GM23248 (cell line): Measurements from ENCODE around the gene BMPR1B.
"Not testable (repeated sequence)": the region's sequence is repeated elsewhere in the genome, so short reads cannot be mapped to it uniquely, and the experiment has no call there.

Source experiments
- EZH2 ChIP-seq: fragments of 200-600 bp; sonication (generic); IDR thresholded peaks from 2 replicates; pipeline ENCODE4 v1.6.1; 2018; ENCODE audit warnings: antibody characterized with exemption, mild to moderate bottlenecking; ENCODE audit not compliant: insufficient read depth, poor library complexity, severe bottlenecking
- EZH2phosphoT487 ChIP-seq: fragments of 200-600 bp; sonication (generic); IDR thresholded peaks from 2 replicates; pipeline ENCODE4 v1.6.1; 2018; ENCODE audit warnings: antibody characterized with exemption, moderate library complexity, mild to moderate bottlenecking, low read depth; ENCODE audit not compliant: insufficient read depth

GRCh38 chr4:95171377-95171776 lies 413.6 kb downstream of the BMPR1B start:
- TF ChIP-seq EZH2, EZH2phosphoT487: not testable (repeated sequence)
